ENCODE data around the gene AMOTL2.

AMOTL2 gene

GRCh38 chr3:134406331-134407238 is 32.3 kb upstream of the AMOTL2 start:
- no peak overlapping the region for H3K4me3 ChIP-seq (ENCODE audit: insufficient read depth, low read length, poor library complexity, severe bottlenecking)
- H3F3A ChIP-seq (ENCODE audit: insufficient read depth), result no peaks in the 10 kb centered on the region
- H3K27me3 ChIP-seq (ENCODE audit: low read length), result no peaks in the 10 kb centered on the region
- H3K9me3 ChIP-seq (ENCODE audit: insufficient read depth, low read length), result no peaks in the 10 kb centered on the region
- H4K20me1 ChIP-seq (ENCODE audit: low read depth, low read length), result no peaks in the 10 kb centered on the region
- H3K9me2 ChIP-seq (replicated peaks; ENCODE audit: insufficient read depth, low read length), result no peaks in the 10 kb centered on the region
- H3K36me3 ChIP-seq (ENCODE audit: low read length), result no peaks in the 10 kb centered on the region
- no peak overlapping the region for H3K27ac ChIP-seq (ENCODE audit: low read depth, low read length)
- no peak overlapping the region for H3K4me2 ChIP-seq (ENCODE audit: low read depth, low read length, poor library complexity, severe bottlenecking)
- H2AFZ ChIP-seq (ENCODE audit: low read depth, low read length, severe bottlenecking), result no peak overlapping the region
- H3K9ac ChIP-seq (ENCODE audit: low read length), result no peak overlapping the region
- TF ChIP-seq, protein P1, sequence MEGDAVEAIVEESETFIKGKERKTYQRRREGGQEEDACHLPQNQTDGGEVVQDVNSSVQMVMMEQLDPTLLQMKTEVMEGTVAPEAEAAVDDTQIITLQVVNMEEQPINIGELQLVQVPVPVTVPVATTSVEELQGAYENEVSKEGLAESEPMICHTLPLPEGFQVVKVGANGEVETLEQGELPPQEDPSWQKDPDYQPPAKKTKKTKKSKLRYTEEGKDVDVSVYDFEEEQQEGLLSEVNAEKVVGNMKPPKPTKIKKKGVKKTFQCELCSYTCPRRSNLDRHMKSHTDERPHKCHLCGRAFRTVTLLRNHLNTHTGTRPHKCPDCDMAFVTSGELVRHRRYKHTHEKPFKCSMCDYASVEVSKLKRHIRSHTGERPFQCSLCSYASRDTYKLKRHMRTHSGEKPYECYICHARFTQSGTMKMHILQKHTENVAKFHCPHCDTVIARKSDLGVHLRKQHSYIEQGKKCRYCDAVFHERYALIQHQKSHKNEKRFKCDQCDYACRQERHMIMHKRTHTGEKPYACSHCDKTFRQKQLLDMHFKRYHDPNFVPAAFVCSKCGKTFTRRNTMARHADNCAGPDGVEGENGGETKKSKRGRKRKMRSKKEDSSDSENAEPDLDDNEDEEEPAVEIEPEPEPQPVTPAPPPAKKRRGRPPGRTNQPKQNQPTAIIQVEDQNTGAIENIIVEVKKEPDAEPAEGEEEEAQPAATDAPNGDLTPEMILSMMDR (IDR thresholded peaks at IDR 0.05; ENCODE audit: insufficient read depth, low read length, poor library complexity, severe bottlenecking), result no peak
- no peak for TF ChIP-seq EZH2phosphoT487 (conservative IDR thresholded peaks at IDR 0.05; ENCODE audit: low read length)
- no peaks in the 10 kb centered on the region for H3K79me2 ChIP-seq (ENCODE audit: insufficient read depth, low read length)

- no peaks in the 10 kb centered on the region for H3K79me2 ChIP-seq (ENCODE audit: insufficient read depth, low read length)
- H3K4me3 ChIP-seq (ENCODE audit: insufficient read depth, low read length, poor library complexity, severe bottlenecking), result no peak overlapping the region
- H3K9ac ChIP-seq (ENCODE audit: low read length), result no peak overlapping the region
- H3F3A ChIP-seq (ENCODE audit: insufficient read depth), result no peaks in the 10 kb centered on the region
- H3K27ac ChIP-seq (ENCODE audit: low read depth, low read length), result no peak overlapping the region
- no peaks in the 10 kb centered on the region for H3K9me3 ChIP-seq (ENCODE audit: insufficient read depth, low read length)
- no peak overlapping the region for H2AFZ ChIP-seq (ENCODE audit: low read depth, low read length, severe bottlenecking)
- no peaks in the 10 kb centered on the region for H3K9me2 ChIP-seq (replicated peaks; ENCODE audit: insufficient read depth, low read length)
- H3K4me2 ChIP-seq (ENCODE audit: low read depth, low read length, poor library complexity, severe bottlenecking), result no peak overlapping the region
- TF ChIP-seq, protein P1 (IDR thresholded peaks at IDR 0.05; ENCODE audit: insufficient read depth, low read length, poor library complexity, severe bottlenecking), result no peak
- TF ChIP-seq EZH2phosphoT487 (conservative IDR thresholded peaks at IDR 0.05; ENCODE audit: low read length), result no peak
- no peaks in the 10 kb centered on the region for H4K20me1 ChIP-seq (ENCODE audit: low read depth, low read length)
- H3K36me3 ChIP-seq (ENCODE audit: low read length), result no peaks in the 10 kb centered on the region
- H3K27me3 ChIP-seq (ENCODE audit: low read length), result no peaks in the 10 kb centered on the region
Measured at GRCh38 chr3:134404366-134404885, 30.2 kb upstream of the AMOTL2 start.

DNA sequence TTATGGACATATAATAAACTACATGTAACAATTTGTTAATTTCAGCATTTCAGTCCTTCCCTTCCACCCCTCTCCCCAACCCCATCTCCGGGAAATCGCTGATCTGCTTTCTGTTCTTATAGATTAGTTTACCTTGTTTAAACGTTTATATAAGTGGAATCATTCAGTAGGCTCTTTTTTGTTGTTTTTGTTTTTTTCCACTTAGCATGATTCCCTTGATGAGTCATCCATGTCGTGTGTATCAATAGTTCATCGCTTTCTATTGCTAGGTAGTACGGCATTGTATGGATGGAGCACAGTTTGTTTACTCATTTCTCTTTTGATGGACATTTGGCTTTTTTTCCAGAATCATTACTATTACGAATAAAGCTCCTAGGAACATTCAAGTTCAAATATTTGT is 23.5 kb upstream of the AMOTL2 start:
- no peak overlapping the region for H3K27ac ChIP-seq (ENCODE audit: low read depth, low read length)
- no peaks in the 10 kb centered on the region for H3F3A ChIP-seq (ENCODE audit: insufficient read depth)
- no peaks in the 10 kb centered on the region for H3K27me3 ChIP-seq (ENCODE audit: low read length)
- no peak overlapping the region for H2AFZ ChIP-seq (ENCODE audit: low read depth, low read length, severe bottlenecking)
- H4K20me1 ChIP-seq (ENCODE audit: low read depth, low read length), result no peaks in the 10 kb centered on the region
- H3K4me3 ChIP-seq (ENCODE audit: insufficient read depth, low read length, poor library complexity, severe bottlenecking), result no peak overlapping the region
- no peaks in the 10 kb centered on the region for H3K36me3 ChIP-seq (ENCODE audit: low read length)
- no peak overlapping the region for H3K4me2 ChIP-seq (ENCODE audit: low read depth, low read length, poor library complexity, severe bottlenecking)
- TF ChIP-seq EZH2phosphoT487 (conservative IDR thresholded peaks at IDR 0.05; ENCODE audit: low read length), result no peak
- TF ChIP-seq, protein P1 (IDR thresholded peaks at IDR 0.05; ENCODE audit: insufficient read depth, low read length, poor library complexity, severe bottlenecking), result no peak
- H3K79me2 ChIP-seq (ENCODE audit: insufficient read depth, low read length), result no peaks in the 10 kb centered on the region
- no peak overlapping the region for H3K9ac ChIP-seq (ENCODE audit: low read length)
- no peaks in the 10 kb centered on the region for H3K9me2 ChIP-seq (replicated peaks; ENCODE audit: insufficient read depth, low read length)
- no peaks in the 10 kb centered on the region for H3K9me3 ChIP-seq (ENCODE audit: insufficient read depth, low read length)

Data from SU-DHL-6 (cell line).